Mammary epithelial cell (primary cell): ENCODE measurements around the gene TFB2M.

Experiments
- EZH2 ChIP-seq: IDR thresholded peaks from 2 replicates; pipeline ENCODE4 v1.6.1; 2012; ENCODE audit warnings: low read length, inconsistent platforms, borderline replicate concordance
- TF ChIP-seq, protein P1 (sequence below), 2 donors: IDR thresholded peaks in 1 of 2; conservative IDR thresholded peaks in 1 of 2; 2 replicates each; pipeline ENCODE4 v1.5.1; 2011 to 2012; ENCODE audit warnings: inconsistent platforms in 2 of 2, low read length in 2 of 2, mild to moderate bottlenecking in 2 of 2, control low read depth in 1 of 2, low read depth in 1 of 2; ENCODE audit not compliant: insufficient read depth in 1 of 2; ENCODE audit errors: extremely low read depth in 1 of 2

DNA sequence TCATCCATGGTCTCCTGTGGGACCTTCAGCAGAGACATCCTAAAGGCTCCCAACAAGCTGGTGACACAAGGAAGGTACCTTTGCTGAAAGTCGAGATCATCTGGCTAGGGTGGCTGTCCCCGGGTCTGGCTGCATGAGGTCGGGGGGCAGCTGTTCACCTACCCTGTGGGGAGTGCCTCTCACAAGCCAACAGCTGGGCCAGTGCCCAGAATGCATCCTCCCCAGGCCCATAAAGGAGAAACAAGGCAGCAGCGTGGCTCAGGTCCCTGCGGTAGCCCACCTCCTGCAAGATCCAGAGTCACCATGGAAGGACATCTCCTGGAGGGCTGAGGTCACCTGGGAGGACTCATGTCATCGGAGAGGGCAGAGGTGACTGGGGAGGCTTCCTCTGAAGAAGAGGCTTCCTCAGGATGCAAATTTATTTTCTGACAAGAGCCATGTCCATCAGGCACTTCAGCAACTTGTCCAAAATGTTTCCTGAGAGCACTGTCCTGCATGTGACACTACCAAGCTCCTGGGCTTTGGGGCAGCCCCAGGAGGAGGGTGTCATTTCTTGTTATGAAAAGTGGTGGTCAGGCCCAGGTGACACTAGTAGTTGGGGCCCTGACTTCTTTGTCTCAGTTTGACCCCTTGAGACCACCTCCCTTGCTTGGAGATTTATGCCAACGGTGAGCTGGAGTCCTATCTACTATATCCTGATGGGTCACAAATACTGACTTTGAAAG, 52.3 kb downstream of the TFB2M start:
- TF ChIP-seq, protein P1, sequence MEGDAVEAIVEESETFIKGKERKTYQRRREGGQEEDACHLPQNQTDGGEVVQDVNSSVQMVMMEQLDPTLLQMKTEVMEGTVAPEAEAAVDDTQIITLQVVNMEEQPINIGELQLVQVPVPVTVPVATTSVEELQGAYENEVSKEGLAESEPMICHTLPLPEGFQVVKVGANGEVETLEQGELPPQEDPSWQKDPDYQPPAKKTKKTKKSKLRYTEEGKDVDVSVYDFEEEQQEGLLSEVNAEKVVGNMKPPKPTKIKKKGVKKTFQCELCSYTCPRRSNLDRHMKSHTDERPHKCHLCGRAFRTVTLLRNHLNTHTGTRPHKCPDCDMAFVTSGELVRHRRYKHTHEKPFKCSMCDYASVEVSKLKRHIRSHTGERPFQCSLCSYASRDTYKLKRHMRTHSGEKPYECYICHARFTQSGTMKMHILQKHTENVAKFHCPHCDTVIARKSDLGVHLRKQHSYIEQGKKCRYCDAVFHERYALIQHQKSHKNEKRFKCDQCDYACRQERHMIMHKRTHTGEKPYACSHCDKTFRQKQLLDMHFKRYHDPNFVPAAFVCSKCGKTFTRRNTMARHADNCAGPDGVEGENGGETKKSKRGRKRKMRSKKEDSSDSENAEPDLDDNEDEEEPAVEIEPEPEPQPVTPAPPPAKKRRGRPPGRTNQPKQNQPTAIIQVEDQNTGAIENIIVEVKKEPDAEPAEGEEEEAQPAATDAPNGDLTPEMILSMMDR (conservative IDR thresholded peaks at IDR 0.05 in 1 of 2, IDR thresholded peaks at IDR 0.05 in 1 of 2; ENCODE audit: extremely low read depth in 1 of 2, insufficient read depth in 1 of 2, low read depth in 1 of 2, low read length in 2 of 2): no peak
- TF ChIP-seq EZH2: no peak
